SK-N-SH treated with all-trans-retinoic acid at 6 μM for 48 hours (cell line): ENCODE data around the gene TESPA1.

Experiments used
- BACH2 ChIP-seq: fragments of 250-450 bp; sonication (Bioruptor Pico); IDR thresholded peaks from 2 replicates; pipeline ENCODE4 v1.9.0; 2021; ENCODE audit warnings: mild to moderate bottlenecking, borderline replicate concordance
- ESRRG ChIP-seq: fragments of 250-450 bp; sonication (Bioruptor Pico); IDR thresholded peaks from 2 replicates; pipeline ENCODE4 v1.6.1; 2021; ENCODE audit warnings: mild to moderate bottlenecking
- OSR1 ChIP-seq: fragments of 250-450 bp; sonication (Bioruptor Pico); IDR thresholded peaks from 2 replicates; pipeline ENCODE4 v1.8.0; 2022; ENCODE audit warnings: moderate library complexity, mild to moderate bottlenecking, inconsistent platforms
- ZFP3 ChIP-seq: fragments of 250-450 bp; sonication (Bioruptor Pico); IDR thresholded peaks from 2 replicates; pipeline ENCODE4 v1.5.0; 2020; ENCODE audit warnings: mild to moderate bottlenecking, moderate library complexity
- ZFP30 ChIP-seq: fragments of 450-650 bp; formaldehyde crosslinking; IDR thresholded peaks from 2 replicates; pipeline ENCODE4 v1.5.0; 2022; ENCODE audit warnings: mild to moderate bottlenecking, moderate library complexity
- TF ChIP-seq, protein P1 (sequence below): fragments of 250-450 bp; sonication (Bioruptor Pico); IDR thresholded peaks from 2 replicates; pipeline ENCODE4 v1.5.1; 2020; ENCODE audit warnings: low read depth, mild to moderate bottlenecking, moderate library complexity
- TF ChIP-seq, protein P2 (sequence below): fragments of 250-450 bp; sonication (Bioruptor Pico); IDR thresholded peaks from 2 replicates; pipeline ENCODE4 v1.8.0; 2020; ENCODE audit warnings: mild to moderate bottlenecking, moderate library complexity, borderline replicate concordance

DNA sequence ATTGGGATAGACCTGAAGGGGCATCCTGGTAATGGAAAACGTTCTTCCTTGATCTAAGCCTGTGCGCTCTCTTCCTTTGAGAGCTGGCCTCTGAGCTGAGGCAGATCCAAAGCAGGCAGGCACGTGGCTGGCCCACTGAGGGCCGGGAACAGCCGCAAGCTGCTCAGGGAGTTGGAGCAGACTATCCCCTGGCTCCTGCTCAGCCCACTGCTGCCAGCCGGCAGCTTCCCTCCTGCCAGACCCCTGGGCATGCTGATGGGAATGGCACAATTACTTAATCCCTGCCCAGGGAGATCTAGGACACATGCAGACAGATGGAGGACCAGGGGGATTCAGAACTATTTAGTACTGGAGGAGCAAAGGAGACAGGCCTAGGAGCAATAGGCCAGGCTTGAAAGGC is 49.7 kb upstream of the TESPA1 start:
- TF ChIP-seq, protein P1, sequence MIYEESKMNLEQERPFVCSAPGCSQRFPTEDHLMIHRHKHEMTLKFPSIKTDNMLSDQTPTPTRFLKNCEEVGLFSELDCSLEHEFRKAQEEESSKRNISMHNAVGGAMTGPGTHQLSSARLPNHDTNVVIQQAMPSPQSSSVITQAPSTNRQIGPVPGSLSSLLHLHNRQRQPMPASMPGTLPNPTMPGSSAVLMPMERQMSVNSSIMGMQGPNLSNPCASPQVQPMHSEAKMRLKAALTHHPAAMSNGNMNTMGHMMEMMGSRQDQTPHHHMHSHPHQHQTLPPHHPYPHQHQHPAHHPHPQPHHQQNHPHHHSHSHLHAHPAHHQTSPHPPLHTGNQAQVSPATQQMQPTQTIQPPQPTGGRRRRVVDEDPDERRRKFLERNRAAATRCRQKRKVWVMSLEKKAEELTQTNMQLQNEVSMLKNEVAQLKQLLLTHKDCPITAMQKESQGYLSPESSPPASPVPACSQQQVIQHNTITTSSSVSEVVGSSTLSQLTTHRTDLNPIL: no peak
- TF ChIP-seq OSR1 (CRISPR knock-in tag): no peak
- TF ChIP-seq ZFP30 (CRISPR knock-in tag): no peak
- TF ChIP-seq ZFP3 (CRISPR knock-in tag): no peak
- TF ChIP-seq BACH2 (CRISPR knock-in tag): no peak
- no peak for TF ChIP-seq ESRRG (CRISPR knock-in tag)
- TF ChIP-seq, protein P2, sequence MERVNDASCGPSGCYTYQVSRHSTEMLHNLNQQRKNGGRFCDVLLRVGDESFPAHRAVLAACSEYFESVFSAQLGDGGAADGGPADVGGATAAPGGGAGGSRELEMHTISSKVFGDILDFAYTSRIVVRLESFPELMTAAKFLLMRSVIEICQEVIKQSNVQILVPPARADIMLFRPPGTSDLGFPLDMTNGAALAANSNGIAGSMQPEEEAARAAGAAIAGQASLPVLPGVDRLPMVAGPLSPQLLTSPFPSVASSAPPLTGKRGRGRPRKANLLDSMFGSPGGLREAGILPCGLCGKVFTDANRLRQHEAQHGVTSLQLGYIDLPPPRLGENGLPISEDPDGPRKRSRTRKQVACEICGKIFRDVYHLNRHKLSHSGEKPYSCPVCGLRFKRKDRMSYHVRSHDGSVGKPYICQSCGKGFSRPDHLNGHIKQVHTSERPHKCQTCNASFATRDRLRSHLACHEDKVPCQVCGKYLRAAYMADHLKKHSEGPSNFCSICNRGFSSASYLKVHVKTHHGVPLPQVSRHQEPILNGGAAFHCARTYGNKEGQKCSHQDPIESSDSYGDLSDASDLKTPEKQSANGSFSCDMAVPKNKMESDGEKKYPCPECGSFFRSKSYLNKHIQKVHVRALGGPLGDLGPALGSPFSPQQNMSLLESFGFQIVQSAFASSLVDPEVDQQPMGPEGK (CRISPR knock-in tag): no peak
